ENCODE measurements around the gene PLEKHF1.

PLEKHF1 gene

DNA sequence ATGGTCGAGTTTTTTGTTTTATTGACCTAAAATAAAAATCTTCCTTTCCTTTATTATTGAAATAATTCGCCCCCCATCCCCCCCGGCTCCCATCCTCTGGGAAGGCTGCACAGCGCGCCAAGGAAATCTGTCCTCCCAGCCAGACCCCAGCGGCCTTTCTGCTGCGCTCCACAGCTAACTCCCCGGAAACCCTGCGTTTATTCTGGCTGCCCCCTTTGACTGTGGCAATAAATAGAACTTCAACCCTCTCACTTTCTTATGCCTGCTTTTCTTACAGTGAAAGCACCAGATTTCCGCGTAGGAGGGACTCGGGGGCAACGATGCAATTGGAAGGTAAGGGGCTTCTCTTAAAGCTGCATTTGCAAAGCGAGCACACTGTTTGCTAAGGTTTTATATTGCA, 59.5 kb downstream of the PLEKHF1 start:
- Histone ChIP-seq H3K4me2 (ENCODE audit: low read depth, low read length) (no peak overlapping the region), H4K20me1 (ENCODE audit: insufficient read depth, low read length) (no peaks in the 10 kb centered on the region), H3K4me3 (ENCODE audit: low read length) (no peak overlapping the region), H3K27me3 (replicated peaks; ENCODE audit: insufficient read depth, low read length) (peaks cover 91% of the 10 kb centered on the region), H3K36me3 (replicated peaks; ENCODE audit: insufficient read depth, low read length) (no peaks in the 10 kb centered on the region), H3K4me1 (ENCODE audit: low read length) (no peaks in the 10 kb centered on the region), H2AFZ (ENCODE audit: low read length) (no peak overlapping the region), H3K9me3 (replicated peaks; ENCODE audit: insufficient read depth, low read length) (no peaks in the 10 kb centered on the region), H3F3A (ENCODE audit: insufficient read depth, low read length) (no peaks in the 10 kb centered on the region), H3K27ac (ENCODE audit: low read length) (no peak overlapping the region), H3K9me2 (replicated peaks; ENCODE audit: insufficient read depth, low read length) (no peaks in the 10 kb centered on the region), H3K79me2 (ENCODE audit: low read length) (no peaks in the 10 kb centered on the region), H3K9ac (ENCODE audit: low read length) (no peak overlapping the region)
- TF ChIP-seq EZH2phosphoT487 (IDR thresholded peaks at IDR 0.05; ENCODE audit: low read length) (no peak), EZH2 (optimal IDR thresholded peaks at IDR 0.05; ENCODE audit: low read depth, low read length) (no peak), CTCF (IDR thresholded peaks at IDR 0.05; ENCODE audit: low read length) (no peak)
- DNase-seq: no peak
